RWPE1 (cell line): ENCODE results near the gene IPO5.

Source experiments
- CTCF ChIA-PET: fragments of 350-600 bp; sonication (Branson Sonifier 250); formaldehyde crosslinking; extraction: SDS; loops from one replicate; lab custom pipeline; 2021; lab: Yijun Ruan, JAX
- POLR2A ChIA-PET: fragments of 400-600 bp; formaldehyde crosslinking; extraction: SDS; loops from one replicate; lab custom pipeline; 2020; ENCODE audit warnings: antibody characterized with exemption; ENCODE audit not compliant: low non-redundant PET; lab: Yijun Ruan, JAX
- DNase-seq: peaks from one replicate; pipeline ENCODE4 v3.0.0; 2012; ENCODE audit warnings: low spot score
- H3K27ac ChIP-seq: fragments of 450-650 bp; 2 replicates; pipeline ENCODE4 v1.5.1; 2017
- CTCF ChIP-seq: fragments of 450-650 bp; conservative IDR thresholded peaks from 2 replicates; pipeline ENCODE4 v1.5.1; 2017; ENCODE audit warnings: low read depth, mild to moderate bottlenecking

Gene IPO5

GRCh38 chr13:97914540-97914939 is 38.9 kb upstream of the IPO5 start:
- no peak overlapping the region for H3K27ac ChIP-seq
- ChIA-PET POLR2A (no interaction called here), CTCF (no interaction called here)
- no peak for DNase-seq
- no peak for TF ChIP-seq CTCF

DNA sequence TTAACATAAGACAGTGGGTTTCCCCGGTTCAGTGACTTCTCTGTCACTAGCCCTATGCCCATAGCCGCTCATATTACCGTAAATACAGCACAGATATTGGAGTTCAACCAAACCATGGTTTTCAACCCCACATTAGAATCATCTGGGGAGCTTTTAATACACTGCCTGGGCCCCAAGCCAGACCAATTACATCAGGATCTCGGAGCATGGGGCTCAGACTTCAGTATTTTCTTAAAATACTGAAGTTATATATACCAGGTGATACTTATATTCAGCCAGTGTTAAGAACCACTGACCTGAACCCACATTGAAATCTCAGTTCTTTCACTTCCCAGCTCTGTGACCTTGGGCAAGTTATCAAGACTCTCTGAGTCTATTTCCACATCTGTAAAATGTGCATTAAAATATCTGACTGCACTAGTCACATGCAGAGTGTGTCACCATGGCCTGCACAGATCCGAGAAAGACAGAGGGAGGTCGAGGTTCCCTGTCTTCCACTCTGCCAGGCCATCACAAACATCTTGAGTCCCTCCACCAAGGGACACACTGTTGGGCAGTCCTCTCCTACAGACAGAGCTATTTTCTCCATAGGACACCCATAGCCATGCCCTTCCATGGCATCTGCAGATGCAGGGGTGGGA is 32.2 kb upstream of the IPO5 start:
- POLR2A ChIA-PET = no interaction called here
- CTCF ChIA-PET = interaction anchor here (0.6 kb wide), 1 partner anchor 1724 kb away, joined by 4 read pairs; no protein-coding TSS in a partner anchor
- no peak overlapping the region for H3K27ac ChIP-seq
- DNase-seq = no peak
- TF ChIP-seq CTCF = no peak

GRCh38 chr13:97928301-97928700 is 25.2 kb upstream of the IPO5 start:
- CTCF ChIA-PET = interaction anchor here (0.8 kb wide), 1 partner anchor 522 kb away, joined by 3 read pairs; no protein-coding TSS in a partner anchor
- no peak for DNase-seq

GRCh38 chr13:97932036-97932435 is 21.4 kb upstream of the IPO5 start:
- no peak overlapping the region for H3K27ac ChIP-seq
- no peak for TF ChIP-seq CTCF
- CTCF ChIA-PET = interaction anchor here (0.7 kb wide), 1 partner anchor 20 kb away, joined by 3 read pairs; no protein-coding TSS in a partner anchor
- no peak for DNase-seq
- POLR2A ChIA-PET = no interaction called here

More at GRCh38 chr13:97928301-97928700, 25.2 kb upstream of the IPO5 start:
- POLR2A ChIA-PET = no interaction called here
- H3K27ac ChIP-seq = no peak overlapping the region
- no peak for TF ChIP-seq CTCF

DNA sequence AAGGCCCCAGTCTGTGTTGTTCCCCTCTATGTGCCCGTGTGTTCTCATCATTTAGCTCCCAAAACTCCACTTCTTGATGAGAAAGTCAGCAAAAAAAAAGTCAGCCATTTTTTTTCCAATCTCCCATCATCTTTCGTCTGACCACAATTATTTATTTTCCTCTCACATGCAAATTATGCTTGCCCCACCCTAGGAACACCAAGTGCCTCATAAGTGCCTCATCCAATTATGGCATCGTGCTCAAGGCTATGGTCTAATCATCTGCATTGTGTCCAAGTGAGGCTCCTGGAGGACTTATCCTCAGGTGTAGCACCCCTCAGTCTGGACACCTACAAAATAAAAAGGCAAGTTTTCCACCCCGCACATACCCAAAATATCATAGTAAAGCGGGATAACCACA is 20.8 kb upstream of the IPO5 start:
- TF ChIP-seq CTCF = no peak
- no peak for DNase-seq
- POLR2A ChIA-PET = no interaction called here
- CTCF ChIA-PET = no interaction called here
- no peak overlapping the region for H3K27ac ChIP-seq

DNA sequence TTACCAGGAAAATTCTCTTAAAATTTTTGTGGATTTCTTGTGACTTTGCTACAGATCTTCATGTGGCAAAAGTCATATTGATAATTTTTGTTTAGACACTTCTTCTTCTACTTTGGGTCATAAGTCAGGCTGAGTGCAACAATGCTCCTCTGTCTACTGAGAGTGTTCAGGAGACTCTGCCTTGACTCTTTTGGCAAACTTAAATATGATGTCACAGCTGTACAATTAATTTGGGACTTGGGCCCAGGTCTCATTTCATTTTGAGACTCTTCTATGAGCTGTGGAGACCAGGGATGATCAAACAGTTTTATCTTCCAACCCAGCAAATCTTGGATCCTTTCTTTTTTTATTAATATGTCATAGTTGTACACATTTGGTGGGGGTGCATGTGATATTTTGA is 19.7 kb upstream of the IPO5 start:
- ChIA-PET CTCF (no interaction called here), POLR2A (no interaction called here)
- no peak for TF ChIP-seq CTCF
- H3K27ac ChIP-seq = no peak overlapping the region
- no peak for DNase-seq
